ENCODE measurements around the gene USP32.

- no peak for TF ChIP-seq FOXM1 (IDR thresholded peaks at IDR 0.05; ENCODE audit: low read depth, low read length)
- TF ChIP-seq TAF1 (IDR thresholded peaks at IDR 0.05; ENCODE audit: borderline replicate concordance, low read depth, low read length) = no peak
- no peak for TF ChIP-seq CHD4 (IDR thresholded peaks at IDR 0.05)
- TF ChIP-seq CTCF (IDR thresholded peaks at IDR 0.05 in 2 of 3, conservative IDR thresholded peaks at IDR 0.05 in 1 of 3; ENCODE audit: control insufficient read depth in 2 of 3, extremely low read depth in 1 of 3, insufficient read depth in 1 of 3, low read depth in 3 of 3, low read length in 3 of 3) = no peak
- TF ChIP-seq BMI1 (IDR thresholded peaks at IDR 0.05; ENCODE audit: borderline replicate concordance) = no peak
- no peak for TF ChIP-seq BCLAF1 (IDR thresholded peaks at IDR 0.05)
- TF ChIP-seq JUND (IDR thresholded peaks at IDR 0.05; ENCODE audit: low read depth, low read length) = no peak
- no peak for TF ChIP-seq STAT1 (conservative IDR thresholded peaks at IDR 0.05)
- no peak for TF ChIP-seq RAD21 (IDR thresholded peaks at IDR 0.05; ENCODE audit: insufficient read depth, low read depth, low read length)
These were observed 5.5 kb downstream of the USP32 start for GRCh38 chr17:60386147-60387058.

Measured in GM12878 (cell line).